ELR (cell line): ENCODE results near the gene C1QTNF7.

Experiments used
- DNase-seq: peaks from one replicate; pipeline ENCODE4 v3.0.0-alpha.2; 2015; ENCODE audit warnings: low read depth

C1QTNF7 gene

DNA sequence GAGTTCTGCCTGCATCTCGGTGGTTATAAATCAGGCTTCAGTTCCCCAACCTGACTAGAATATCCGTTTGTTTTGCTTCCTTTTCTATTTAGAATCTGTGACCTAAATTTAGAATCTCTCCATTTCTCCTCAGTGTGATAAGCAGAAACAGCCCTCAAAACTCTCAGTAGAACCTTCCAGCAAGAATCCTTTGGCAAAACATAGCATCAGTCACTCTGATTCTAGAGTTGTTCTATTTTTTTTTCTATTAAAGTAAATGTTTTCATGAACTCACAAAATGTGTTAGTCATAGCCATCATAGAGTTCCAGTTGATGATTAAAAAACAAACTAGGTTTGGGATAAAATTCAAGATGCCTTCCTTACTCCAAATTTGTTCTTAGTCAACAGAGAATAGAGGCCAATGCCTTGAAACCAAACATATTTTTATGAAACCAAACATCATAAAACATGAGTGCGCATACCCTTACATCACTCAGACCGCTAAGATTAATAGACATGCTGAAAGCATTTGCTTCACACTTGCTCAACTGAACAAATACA is 13.2 kb upstream of the C1QTNF7 start:
- DNase-seq = no peak

GRCh38 chr4:15416357-15417232 is 11.2 kb upstream of the C1QTNF7 start:
- no peak for DNase-seq

DNA sequence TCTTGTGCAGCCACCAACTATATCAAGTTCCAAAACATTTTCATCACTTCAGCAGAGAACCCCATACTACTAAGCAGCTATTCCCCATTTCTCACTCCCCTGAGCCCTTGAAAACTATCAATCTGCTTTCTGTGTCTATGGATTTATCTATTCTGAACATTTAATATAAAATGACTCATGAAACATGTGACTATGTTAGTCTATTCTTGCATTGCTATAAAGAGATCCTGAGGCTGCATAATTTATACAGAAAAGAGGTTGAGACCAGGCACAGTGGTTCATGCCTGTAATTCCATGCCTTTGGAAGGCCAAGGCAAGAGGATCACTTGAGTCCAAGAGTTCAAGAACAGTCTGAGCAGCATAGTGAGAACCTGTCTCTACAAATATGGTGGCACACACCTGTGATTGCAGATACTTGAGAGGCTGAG is 10.6 kb upstream of the C1QTNF7 start:
- DNase-seq = no peak

- no peak for DNase-seq
Observed at GRCh38 chr4:15418956-15419355, 8.9 kb upstream of the C1QTNF7 start.

- peak; percentile 25 for DNase-seq
Observed at GRCh38 chr4:15420642-15421041, 7.2 kb upstream of the C1QTNF7 start.

DNA sequence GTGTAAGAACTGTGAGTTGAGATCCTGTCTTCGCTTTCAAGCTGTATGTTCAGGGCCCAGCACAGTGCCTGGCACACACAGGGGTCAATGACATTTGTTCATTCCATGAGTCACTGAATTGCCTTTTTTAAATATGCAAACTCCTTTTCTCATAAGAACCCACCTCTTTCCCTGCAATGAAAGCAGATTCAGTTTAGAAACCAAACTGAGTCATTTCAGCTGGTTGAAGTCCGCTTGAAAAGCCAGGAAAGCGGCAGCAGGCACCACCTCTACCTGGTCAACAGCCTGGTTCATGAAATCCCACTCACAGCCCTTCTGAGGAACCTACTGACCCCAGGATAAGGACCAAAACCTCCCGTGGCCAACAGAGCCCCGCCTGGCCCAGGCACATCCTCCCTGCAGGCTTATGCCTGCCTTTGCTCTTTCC is 4.5 kb upstream of the C1QTNF7 start:
- no peak for DNase-seq

DNA sequence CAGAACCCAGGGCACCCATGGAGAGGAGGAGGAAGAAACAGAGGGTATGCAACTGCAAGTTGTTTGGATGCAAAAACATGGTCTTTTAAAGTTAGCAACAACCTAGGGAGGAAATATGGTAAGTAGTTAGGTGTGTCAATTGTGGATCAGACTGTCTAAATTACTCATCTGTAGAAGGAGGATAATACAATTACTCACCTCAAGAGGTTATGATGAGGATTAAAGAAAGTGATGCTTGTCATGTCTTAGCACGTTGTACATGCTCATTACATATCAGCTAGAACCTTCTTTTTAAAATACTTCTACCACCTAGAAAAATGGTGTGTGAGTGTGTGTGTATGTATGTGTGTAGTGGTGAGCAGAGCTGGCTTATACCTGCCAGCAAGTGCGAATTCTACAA is 2.3 kb upstream of the C1QTNF7 start:
- no peak for DNase-seq

- DNase-seq = no peak
Observed at GRCh38 chr4:15427161-15427560, 672 bp upstream of the C1QTNF7 start.

GRCh38 chr4:15428611-15429010 is 778 bp downstream of the C1QTNF7 start:
- no peak for DNase-seq

- no peak for DNase-seq
Observed at GRCh38 chr4:15434091-15434490, 6.3 kb downstream of the C1QTNF7 start.

DNA sequence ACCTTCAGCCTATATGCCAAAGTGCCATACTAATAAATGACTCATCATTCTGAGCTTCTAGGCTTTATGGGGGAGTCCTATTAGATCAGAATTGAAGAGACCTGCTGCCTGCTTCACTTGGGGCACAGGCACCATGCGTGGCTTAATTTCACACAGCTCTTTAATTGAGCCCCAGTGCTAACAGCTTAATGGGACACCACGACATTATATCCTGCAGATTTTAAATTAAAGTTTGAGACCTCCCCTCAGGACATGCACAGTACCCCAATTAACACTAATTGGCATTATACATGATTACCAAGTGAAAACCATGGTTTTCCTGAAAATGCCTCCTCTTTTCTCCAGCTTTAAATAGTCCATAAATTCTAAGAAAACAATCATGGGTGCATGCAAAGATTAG is 6.8 kb downstream of the C1QTNF7 start:
- no peak for DNase-seq

- DNase-seq = no peak
Observed at GRCh38 chr4:15436513-15436912, 8.7 kb downstream of the C1QTNF7 start.

GRCh38 chr4:15438939-15439524 is 11.2 kb downstream of the C1QTNF7 start:
- DNase-seq = peak; percentile 56

GRCh38 chr4:15443371-15444160 is 15.7 kb downstream of the C1QTNF7 start:
- no peak for DNase-seq

GRCh38 chr4:15444276-15444675 is 16.4 kb downstream of the C1QTNF7 start:
- no peak for DNase-seq

DNA sequence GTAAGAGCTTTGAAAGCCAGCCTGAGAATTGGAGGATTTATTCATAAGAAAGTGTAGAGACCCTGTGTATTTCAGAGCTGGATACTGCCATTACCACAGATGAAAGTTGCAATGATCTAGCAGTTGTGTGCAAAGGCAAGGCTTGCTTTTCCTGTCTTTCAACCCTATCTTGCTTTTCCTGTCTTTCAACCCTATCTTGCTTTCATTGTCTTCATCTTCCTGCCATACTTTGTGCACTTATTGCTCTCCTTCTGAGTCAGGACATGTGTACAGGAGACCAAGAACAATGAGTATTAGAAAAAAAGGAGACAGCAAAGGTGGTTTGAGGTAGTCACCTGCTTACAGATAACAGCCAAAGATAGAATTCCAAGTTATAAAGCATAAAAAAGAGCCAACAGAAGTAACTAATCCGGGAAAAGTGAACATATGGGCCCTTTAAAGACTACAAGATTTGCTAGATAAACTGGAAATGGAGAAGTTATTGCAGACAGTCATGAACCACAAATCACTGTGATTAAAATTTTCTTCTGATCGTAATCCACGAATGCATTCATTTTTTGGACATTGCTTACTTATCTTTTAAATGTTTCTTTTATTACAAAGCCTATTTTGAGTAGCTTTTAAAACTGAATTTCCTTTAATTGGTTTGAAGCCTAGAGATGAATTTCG is 17.2 kb downstream of the C1QTNF7 start:
- no peak for DNase-seq

GRCh38 chr4:15451181-15451865 is 23.5 kb downstream of the C1QTNF7 start:
- peak; percentile 25 for DNase-seq

DNA sequence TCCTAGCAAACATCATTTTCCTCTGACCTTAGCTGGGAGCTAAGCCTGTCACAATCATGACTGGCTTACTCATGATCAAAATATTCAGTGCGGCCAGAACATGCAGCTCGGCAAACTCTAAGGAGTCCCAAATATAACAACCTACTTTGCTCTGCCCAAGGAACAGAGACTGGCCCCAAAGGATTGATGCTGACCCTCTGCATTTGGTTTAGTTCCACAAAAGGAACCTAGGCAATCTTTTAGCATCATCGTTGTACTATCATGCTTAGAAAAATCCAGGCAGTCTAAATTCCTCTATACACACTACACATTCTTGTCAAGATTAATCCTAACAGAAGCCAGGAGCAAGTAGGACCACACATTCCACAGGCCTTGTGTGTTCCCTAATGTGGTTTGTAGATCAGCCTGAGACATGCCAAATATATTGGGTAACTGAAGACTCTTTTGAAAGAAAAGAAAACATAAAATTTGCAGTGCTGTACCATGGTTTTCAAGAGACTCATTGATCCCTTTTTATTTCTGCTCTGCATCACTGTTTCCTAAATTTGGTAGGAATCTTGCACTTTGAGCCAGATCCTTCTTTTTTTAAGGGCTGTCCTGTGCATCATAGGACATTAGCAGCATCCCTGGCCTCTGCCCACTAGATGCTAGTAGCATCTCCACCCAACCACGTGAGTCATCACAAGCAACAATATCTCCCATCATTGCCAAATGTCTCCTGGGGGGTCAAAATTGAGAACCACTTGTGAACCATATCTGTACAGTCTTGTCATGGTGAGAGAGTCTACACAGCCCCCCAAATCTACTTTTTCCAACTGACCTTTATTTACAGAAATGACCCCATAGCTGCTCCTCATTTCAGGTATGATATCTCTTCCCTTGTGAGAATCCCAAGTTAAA is 24.3 kb downstream of the C1QTNF7 start:
- DNase-seq = peak; percentile 92

- no peak for DNase-seq
Observed at GRCh38 chr4:15455290-15455689, 27.5 kb downstream of the C1QTNF7 start.
